Chondrocyte (in vitro differentiated cells): Measurements from ENCODE around the gene RAB12. TPM values are rescaled to one million over a fixed set of nuclear protein-coding genes. Genes with fewer than 3 reads are reported as not detected.

Experiments
- DNase-seq: peaks from one replicate; pipeline ENCODE4 v3.0.0; 2021; ENCODE audit warnings: mixed read lengths, low spot score
- H3K27ac Mint-ChIP-seq: one replicate; pipeline ENCODE4 v1.8.0; 2021; ENCODE audit warnings: mild to moderate bottlenecking, moderate library complexity, mixed read lengths; ENCODE audit not compliant: unreplicated experiment
- H3K27me3 Mint-ChIP-seq: 2 replicates; pipeline ENCODE4 v1.8.0; 2021; ENCODE audit warnings: low read depth, mixed read lengths
- H3K36me3 Mint-ChIP-seq: 2 replicates; pipeline ENCODE4 v1.8.0; 2021; ENCODE audit warnings: low read depth, mixed read lengths
- H3K4me1 Mint-ChIP-seq: 2 replicates; pipeline ENCODE4 v1.8.0; 2021; ENCODE audit warnings: low read depth, mild to moderate bottlenecking, mixed read lengths
- H3K4me3 Mint-ChIP-seq: one replicate; pipeline ENCODE4 v1.8.0; 2021; ENCODE audit warnings: mild to moderate bottlenecking, moderate library complexity, mixed read lengths; ENCODE audit not compliant: unreplicated experiment
- H3K9me3 Mint-ChIP-seq: 2 replicates; pipeline ENCODE4 v1.8.0; 2021; ENCODE audit warnings: low read depth, mixed read lengths
- total RNA-seq: library from RNA; stranded (reverse); gene quantifications from 3 replicates; pipeline ENCODE4 v1.2.1, GENCODE V29; 2021
- TF ChIP-seq, protein P1 (sequence below): fragments of 200-600 bp; sonication (generic); IDR thresholded peaks from 2 replicates; pipeline ENCODE4 v1.5.0; 2021; ENCODE audit warnings: antibody characterized with exemption, mild to moderate bottlenecking, moderate library complexity

Gene RAB12
- total RNA-seq, 1 donor from 2014 or later, result 40.9 TPM

DNA sequence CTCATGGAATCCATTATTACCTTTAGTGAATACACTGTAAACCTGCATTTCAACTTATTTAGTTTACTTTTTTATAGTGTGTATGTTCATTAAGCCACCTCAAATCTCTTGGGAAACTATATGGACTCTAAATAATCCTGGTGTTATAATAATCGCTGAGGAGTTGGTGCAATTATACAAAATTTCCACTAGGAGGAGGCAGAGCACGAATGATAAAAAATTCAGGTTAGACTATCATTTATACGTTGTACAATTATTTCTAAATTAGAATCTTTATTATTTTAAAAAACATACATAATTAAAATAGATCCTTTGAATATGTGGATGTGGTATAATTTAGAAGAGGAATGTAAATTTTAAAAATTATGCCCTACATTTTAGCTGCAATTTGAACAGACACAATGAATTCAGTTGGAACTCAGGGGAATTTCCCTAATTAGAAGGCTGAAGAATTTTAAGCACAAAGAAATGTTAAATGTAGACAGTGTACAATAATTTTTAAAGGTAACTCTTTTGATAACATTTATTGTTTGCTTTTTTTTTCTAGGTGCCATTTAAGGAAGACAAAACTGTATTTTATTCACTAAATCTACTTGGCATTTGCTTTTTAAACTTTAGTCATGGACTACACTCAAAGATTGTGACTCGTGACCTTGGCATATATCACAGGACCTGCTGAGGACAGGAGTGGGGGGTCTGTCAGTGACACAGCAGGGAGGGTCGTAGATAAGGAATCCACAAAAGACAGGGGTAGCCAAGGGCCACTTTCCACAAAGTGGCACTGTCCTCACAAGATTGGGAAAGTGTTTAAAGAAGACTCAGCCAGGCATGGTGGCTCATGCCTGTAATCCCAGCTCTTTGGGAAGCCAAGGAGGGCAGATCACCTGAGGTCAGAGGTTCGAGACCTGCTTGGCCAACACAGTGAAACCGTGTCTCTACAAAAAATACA, 45.5 kb downstream of the RAB12 start:
- H3K36me3 Mint-ChIP-seq, result no peaks in the 10 kb centered on the region
- H3K9me3 Mint-ChIP-seq, result peaks cover 13% of the 10 kb centered on the region
- H3K27ac Mint-ChIP-seq, result no peak overlapping the region
- DNase-seq, result no peak
- peaks cover 18% of the 10 kb centered on the region for H3K4me1 Mint-ChIP-seq
- H3K4me3 Mint-ChIP-seq, result no peak overlapping the region
- H3K27me3 Mint-ChIP-seq, result peaks cover 8% of the 10 kb centered on the region
- TF ChIP-seq, protein P1, sequence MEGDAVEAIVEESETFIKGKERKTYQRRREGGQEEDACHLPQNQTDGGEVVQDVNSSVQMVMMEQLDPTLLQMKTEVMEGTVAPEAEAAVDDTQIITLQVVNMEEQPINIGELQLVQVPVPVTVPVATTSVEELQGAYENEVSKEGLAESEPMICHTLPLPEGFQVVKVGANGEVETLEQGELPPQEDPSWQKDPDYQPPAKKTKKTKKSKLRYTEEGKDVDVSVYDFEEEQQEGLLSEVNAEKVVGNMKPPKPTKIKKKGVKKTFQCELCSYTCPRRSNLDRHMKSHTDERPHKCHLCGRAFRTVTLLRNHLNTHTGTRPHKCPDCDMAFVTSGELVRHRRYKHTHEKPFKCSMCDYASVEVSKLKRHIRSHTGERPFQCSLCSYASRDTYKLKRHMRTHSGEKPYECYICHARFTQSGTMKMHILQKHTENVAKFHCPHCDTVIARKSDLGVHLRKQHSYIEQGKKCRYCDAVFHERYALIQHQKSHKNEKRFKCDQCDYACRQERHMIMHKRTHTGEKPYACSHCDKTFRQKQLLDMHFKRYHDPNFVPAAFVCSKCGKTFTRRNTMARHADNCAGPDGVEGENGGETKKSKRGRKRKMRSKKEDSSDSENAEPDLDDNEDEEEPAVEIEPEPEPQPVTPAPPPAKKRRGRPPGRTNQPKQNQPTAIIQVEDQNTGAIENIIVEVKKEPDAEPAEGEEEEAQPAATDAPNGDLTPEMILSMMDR, result peak; percentile 95

DNA sequence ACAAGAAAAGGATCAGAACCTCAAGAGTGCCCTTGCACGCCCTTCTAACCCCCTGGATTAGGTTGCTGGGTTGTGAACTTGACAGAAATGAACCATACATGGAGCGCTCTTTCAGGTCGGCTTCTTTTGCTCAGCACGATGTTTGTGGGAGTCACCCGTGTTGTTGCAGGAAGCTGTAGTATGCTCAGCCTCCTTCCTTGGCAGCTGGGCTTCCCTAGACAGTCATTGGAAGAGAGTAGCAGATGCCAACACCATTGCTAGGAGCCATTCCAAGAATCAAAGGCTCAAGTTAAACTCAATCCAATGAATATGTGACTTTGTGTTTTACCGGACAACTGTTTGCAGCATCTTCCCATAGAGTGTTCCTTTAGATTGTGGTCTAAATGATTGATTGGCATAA, 47.0 kb downstream of the RAB12 start:
- H3K9me3 Mint-ChIP-seq, result peaks cover under 1% of the 10 kb centered on the region
- peaks cover 8% of the 10 kb centered on the region for H3K27me3 Mint-ChIP-seq
- no peak for DNase-seq

DNA sequence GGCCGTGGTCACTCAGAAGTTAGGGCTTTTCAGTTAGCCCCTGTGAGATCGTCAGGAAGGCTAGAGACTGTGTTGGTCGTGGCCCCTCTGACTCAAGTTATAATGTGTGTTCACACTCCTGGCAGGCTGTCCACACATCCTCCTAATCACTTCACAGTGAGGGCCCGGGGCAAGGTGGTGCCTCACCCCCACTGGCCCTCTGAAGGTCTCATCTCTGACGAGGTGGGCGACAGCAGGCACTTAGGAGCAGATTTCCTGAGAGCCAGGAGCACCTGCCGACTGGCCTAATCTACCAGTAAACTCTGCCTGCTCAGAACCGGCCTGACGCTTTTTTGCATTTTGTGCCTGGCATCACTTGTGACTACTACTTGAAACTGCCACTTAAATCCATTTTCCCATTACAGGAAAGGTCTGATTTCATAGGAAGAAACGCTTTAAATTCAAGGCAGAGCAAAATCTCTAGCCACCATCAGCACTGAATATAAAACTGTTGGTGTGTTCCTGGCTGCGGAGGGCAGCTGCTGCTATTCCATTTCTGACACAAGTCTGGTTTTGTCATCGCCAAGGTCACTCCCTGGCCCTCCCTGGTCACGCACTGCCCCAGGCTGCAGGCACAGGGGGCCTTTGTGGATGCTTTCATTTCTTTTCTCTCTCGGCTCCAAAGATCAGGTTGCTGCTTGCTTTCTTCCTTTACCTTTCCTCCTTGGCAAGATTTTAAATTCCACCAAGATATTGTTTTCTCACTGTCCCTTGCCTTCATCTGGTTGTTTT, 48.0 kb downstream of the RAB12 start:
- Mint-ChIP-seq H3K4me1 (peaks cover 31% of the 10 kb centered on the region), H3K27me3 (peaks cover 8% of the 10 kb centered on the region), H3K27ac (peak overlapping the region; percentile 4), H3K4me3 (no peak overlapping the region), H3K36me3 (no peaks in the 10 kb centered on the region), H3K9me3 (no peaks in the 10 kb centered on the region)
- TF ChIP-seq, protein P1, result no peak
- DNase-seq, result no peak

More for the DNA sequence above, 47.0 kb downstream of the RAB12 start:
- TF ChIP-seq, protein P1, result no peak
- no peak overlapping the region for H3K27ac Mint-ChIP-seq
- H3K4me3 Mint-ChIP-seq, result no peak overlapping the region
- H3K4me1 Mint-ChIP-seq, result peaks cover 22% of the 10 kb centered on the region
- H3K36me3 Mint-ChIP-seq, result no peaks in the 10 kb centered on the region

DNA sequence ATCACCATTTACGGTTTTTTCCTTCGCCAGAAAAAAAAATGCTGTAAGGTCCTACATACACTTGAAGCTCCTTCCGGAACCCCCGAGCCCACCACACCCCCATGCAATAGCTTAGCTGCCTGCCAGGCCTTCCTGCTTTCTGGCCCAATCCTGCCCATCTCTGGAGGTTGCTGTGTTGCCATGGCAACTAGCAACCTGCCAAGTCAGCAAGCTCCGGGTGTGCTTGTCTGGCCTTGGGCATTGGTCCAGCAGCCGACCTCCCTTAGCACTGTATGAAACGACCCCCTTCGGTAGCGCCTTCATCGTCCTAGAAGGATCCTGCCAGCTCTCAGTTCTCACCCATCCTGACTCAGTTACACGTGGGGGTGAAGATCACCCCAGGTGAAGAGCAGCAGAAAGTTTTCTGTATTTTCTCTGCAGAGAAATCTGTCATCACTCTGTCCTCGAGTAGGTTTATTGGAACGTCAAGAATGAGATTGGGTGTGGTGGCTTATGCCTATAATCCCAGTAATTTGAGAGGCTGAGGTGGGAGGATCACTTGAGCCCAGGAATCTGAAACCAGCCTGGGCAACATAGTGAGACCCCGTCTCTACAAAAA, 48.7 kb downstream of the RAB12 start:
- Mint-ChIP-seq H3K27ac (peak overlapping the region; percentile 4), H3K36me3 (no peaks in the 10 kb centered on the region)
- TF ChIP-seq, protein P1, result no peak

More for the DNA sequence above, 48.7 kb downstream of the RAB12 start:
- H3K4me3 Mint-ChIP-seq, result peak overlapping the region; percentile 7
- H3K4me1 Mint-ChIP-seq, result peaks cover 31% of the 10 kb centered on the region
- no peak for DNase-seq
- H3K9me3 Mint-ChIP-seq, result no peaks in the 10 kb centered on the region
- H3K27me3 Mint-ChIP-seq, result peaks cover 8% of the 10 kb centered on the region
